GM19238 (cell line): Measurements from ENCODE around the gene FAM171A1.
"Not testable (repeated sequence)": the region's sequence is repeated elsewhere in the genome, so short reads cannot be mapped to it uniquely, and the experiment has no call there.

Experiments used
- DNase-seq: peaks from one replicate; pipeline ENCODE4 v3.0.0; 2011; ENCODE audit warnings: low spot score; ENCODE audit not compliant: insufficient read length

Gene FAM171A1

DNA sequence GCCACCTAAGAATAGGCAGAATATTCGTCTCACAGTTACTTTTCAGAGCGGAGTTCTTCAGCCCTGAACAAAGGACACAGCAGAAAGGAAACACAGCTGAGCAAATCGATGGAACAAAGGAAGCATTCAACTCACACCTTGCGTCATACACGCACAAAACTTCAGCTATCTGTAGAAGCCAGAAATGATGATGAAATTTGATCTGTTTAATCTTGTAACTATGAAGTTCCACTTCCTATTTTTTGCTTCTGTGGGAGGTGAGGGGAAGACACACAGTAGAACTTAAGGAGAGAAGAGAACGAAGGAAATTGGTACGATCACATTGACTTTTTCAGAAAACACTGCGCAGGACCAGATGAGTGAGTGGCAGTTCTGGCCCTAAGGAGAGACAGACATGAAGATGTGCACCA is 26.2 kb downstream of the FAM171A1 start:
- DNase-seq = no peak

DNA sequence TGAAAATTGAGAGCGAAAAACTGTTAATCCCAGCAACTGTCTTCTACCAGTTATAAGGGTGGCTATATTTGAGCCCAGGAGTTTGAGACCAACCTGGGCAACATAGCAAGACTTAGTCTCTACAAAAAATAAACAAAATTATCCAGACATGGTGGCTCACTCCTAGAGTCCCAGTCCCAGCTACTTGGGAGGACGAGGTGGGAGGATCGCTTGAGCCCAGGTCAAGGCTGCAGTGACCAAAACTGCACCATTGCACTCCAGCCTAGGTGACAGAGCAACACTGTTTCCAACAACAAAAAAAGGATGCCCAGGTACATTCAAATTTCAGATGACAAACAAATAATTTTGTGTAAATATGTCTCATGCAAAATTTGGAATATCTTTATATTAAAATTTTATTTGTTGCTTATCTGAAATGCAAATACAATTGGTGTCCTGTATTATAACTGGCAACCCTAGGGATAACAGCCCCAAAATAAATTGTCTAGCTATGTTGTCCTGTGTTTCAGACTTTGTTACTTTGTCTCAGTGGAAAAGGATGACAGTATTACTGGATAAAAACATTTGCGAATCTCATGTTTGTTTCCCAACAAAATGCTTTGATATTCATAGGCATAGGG is 26.7 kb downstream of the FAM171A1 start:
- DNase-seq = no peak

DNA sequence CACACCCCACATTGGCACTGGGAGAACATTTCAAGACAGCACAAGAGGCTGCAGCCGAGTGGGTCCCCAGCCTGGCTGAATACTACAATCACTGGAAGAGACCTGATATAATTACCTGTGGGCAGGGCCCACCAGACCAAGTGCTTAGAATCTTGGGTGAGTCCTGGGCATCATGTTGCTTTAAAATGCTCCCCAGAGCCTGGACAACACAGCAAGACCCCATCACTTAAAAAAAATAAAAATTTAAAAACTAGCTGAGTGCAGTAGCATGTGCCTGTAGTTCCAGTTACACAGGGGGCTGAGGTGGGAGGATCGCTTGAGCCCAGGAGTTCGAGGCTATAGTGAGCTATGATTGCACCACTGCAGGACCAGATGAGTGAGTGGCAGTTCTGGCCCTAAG is 28.1 kb downstream of the FAM171A1 start:
- no peak for DNase-seq

DNA sequence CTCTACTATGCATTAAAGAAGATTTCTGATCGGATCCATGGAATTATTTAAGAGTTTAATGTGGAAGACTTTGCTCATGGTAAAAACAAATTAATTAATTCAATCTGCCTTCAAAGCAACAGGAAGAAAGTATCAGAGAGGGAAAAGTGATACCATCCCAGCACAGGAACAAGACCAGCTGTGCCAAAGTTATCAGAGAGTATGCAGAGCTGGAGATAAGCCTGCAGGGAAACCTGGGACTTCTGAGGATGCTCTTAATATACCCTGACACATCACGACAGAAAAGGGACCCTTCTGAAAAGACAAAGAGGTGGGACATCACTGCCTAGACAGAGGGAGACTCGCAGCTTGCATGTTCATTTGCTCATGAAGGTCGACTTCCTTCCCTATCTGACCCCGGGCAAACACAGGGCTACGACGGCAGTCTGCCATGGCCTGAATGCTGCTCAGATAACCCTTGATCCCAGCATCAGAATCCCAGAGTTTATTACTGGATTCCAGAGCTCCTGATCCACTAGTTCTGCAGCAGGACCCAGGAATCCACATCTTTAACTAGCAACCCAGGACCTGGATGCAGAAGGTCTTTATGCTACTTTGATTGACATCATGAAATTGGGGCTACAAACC is 29.5 kb downstream of the FAM171A1 start:
- DNase-seq = no peak

DNA sequence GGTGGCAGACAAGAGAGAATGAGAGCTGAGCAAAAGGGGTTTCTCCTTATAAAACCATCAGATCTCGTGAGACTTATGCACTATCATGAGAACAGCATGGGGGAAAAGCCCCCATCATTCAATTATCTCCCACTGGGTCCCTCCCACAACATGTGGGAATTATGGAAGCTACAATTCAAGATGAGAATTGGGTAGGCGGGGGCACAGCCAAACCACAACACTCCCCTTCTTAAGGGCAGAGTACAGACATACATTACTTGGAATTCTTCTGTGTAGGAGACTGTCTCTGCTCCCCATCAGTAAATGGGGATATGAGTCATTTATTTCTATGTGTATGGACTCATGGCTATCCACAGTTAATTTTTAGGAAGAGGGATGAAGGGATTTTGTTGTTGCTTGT is 31.2 kb downstream of the FAM171A1 start:
- no peak for DNase-seq

DNA sequence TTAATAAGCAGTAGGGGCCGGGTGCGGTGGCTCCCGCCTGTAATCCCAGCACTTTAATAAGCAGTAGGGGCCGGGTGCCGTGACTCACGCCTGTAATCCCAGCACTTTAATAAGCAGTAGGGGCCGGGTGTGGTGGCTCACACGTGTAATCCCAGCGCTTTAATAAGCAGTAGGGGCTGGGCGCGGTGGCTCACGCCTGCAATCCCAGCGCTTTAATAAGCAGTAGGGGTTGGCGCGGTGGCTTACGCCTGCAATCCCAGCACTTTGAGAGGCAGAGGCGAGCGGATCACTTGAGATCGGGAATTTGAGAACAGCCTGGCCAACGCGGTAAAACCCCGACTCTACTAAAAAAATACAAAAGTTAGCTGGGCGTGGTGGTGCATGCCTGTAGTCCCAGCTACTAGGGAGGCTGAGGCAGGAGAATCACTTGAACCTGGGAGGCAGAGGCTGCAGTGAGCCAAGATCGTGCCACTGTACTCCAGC is 33.6 kb downstream of the FAM171A1 start:
- DNase-seq = not testable (repeated sequence)

DNA sequence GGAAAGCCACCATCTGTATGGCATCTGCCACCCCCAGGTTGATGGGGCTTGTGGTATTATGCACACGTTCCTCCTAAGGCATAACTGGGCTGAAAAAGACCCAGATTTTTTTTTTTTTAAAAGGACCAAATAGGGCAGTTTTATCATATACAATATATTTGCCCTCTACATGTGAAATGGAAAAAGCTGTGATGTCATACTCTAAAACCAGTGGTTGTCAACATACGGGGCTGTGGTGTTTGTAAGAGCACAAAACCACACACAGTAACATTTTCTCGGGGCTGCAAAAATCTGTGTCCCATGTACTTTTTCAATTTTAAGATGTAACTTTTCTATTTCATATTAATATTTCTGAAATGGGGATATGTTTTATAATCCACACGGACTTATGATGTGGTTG is 34.9 kb downstream of the FAM171A1 start:
- no peak for DNase-seq

DNA sequence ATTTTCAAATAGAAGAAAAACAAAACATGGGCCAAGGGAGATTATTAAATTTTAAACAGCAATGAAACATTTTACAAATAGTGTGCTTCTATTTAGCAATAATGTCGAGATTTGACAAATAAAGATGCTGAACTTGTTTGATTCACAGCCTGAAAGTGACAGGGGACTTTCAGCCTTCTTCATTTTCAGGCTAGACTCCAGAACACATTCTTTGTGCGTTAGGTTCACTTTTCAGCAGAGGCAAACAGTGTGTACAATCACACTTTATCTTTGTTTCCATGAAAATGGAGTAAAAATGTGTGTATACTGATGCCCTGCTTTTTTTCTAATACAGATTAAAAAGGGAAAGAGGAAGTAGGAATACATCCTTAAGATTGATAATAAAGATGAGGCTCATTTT is 35.6 kb downstream of the FAM171A1 start:
- DNase-seq = no peak

DNA sequence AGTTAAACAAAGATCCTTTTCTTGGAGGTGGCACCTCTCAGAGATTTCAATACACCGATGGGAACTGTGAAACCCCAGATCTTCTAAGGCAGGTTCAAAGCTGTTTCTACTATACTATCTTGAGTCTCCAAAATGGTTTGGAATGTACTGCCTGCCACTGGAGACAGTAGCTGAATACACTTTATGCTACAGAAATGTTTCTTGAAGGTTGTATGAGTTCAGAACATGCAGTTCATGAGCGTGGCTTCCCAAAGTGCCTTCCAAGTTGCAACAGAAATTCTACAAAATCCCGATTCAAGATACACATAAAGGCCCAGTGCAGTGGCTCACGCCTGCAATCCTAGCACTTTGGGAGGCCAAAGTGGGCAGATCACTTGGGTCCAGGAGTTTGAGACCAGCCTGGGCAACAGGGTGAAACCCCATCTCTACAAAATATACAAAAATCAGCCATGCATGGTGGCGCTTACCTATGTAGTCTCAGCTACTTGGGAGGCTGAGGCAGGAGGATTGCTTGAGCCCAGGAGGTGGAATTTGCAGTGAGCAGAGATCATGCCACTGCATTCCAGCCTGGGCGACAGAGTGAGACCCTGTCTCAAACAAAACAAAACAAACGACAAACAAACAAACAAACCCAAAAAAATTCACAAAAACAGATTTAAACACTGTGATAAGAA is 36.3 kb downstream of the FAM171A1 start:
- DNase-seq = no peak

DNA sequence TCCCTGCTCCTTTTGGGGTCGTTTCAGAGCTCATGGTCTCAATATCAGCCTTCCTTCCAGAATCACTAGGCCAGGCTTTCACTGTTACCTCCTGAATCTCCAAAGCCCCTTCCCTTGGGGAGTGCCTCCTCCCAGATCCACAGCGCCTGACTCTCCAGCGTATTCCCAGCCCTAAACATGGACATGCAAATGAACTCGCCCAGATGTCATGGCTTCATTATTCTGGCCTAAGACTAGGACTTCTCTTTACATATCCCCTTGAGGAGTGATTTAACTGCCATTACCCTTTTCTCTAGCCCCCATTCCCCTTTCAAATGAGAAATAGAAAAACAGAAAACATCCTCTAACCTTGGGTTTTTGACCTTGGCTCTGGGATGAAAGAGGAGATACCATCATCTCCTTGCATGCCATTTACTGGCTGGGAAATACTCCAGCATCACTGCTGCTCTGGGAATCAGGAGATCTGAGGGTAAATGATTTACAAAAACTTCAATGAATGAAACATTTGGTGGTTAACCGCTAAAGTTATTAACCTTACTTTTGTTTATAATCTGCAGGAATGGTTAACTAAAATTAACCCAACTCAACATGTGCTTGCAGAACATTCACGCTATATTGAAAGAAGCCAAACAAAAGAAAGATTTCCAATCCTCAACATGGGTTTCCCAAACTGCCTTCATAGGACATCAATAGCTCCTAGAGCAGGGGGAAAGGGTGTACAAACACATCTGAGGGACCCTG is 37.0 kb downstream of the FAM171A1 start:
- DNase-seq = no peak

DNA sequence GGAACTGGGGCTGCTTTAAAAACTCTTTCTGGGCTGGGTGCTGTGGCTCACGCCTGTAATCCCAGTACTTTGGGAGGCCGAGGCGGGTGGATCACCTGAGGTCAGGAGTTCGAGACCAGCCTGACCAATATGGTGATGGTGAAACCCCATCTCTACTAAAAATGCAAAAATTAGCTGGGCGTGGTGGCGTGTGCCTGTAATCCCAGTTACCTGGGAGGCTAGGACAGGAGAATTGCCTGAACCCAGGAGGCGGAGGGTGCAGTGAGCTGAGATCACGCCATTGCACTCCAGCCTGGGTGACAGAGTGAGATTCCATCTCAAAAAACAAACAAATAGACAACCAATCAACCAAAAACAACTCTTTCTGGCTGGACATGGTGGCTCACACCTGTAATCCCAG is 37.9 kb downstream of the FAM171A1 start:
- DNase-seq = not testable (repeated sequence)

DNA sequence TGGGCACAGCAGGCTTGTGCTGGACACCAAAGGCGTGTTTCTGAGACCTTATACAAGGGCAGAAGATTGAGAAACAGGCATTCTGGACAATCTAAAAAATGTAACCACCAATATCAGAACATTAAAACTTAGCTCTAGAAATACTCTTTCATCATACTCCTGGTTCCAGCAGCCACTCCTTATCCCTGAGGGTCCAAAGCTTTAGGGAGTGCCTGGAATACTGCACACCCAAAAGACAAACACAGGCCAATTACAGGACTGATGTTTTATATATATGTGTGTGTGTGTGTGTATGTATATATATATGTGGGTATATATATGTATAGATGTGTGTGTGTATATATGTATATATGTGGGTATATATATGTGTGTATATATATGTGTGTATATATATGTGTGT is 39.6 kb downstream of the FAM171A1 start:
- DNase-seq = no peak

DNA sequence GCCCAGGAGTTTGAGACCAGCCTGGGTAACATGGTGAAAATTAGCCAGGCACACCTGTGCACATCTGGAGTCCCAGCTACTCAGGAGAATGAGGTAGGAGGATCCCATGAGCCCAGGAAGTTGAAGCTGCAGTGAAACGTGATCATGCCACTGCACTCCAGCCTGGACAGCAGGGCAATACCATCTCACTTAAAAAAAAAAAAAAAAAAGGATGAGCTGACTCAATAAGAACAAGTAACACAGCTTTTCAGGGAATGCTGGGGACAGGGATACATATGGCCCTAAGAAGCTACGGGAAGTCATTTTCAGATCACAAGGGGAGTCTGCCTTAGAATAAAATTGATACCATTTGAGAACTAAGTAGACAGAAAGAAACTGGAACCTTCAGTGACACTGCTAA is 41.7 kb downstream of the FAM171A1 start:
- no peak for DNase-seq

DNA sequence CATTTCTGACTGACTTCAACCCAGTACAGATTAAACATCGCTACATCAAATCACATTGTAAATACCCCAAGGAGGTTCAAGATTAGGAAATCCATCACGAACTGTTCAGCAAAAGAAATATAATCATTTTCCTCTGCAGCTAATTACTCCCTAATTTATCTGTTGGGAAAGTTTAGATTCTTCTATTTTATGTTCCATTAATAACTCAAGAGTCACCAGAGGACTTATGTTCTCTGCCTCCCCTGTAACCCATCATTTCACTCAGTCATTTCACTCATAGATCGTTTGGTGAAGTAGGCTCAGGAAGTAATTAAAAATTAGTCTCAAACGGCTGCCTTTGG is 45.2 kb downstream of the FAM171A1 start:
- DNase-seq = no peak

DNA sequence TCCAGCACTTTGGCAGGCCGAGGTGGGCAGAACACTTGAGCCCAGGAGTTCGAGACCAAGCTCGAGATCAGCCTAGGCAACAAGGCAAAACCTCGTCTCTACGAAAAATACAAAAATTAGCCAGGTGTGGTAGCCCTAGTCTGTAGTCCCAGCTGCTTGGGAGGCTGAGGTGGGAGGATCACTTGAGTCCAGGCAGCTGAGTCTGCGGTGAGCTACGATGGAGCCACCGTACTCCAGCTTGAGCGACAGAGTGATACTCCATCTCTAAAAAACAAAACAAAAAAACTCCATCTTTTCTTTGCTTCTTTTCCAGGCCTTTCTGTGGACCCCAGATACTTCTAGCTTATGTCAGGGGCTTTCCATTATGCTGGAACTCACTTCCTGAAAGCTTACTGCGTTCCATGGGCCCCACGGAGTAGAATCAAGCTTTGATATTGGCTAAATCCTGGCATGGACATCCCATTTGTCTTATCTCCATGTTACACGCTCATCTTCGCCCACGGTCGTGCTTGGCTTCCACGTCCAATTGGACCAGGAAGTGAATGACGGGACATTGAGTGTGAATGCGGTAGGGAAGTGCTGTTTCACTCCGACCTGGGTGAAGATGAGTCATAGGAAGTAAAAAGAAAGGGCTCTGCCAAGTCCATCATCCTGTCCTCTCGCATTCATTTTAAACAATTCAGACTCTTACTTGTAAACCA is 45.7 kb downstream of the FAM171A1 start:
- no peak for DNase-seq

DNA sequence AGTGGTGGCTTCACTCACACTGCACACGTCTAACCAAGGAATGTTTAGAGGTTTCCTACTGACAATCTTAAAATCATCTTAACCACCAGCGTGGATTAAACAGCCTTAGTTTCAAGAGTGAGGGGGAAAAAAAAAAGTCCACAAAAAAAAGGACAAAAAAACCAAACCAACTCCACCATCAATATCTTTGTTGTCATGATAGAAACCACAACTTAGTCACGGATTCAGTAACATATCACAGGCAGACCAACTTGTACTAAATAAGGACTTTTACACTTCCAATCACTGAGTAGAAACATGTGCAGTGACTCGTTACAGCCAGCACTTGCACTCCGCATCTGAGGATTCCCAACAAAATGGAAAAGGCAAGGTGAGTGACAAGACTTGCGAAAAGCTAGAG is 46.5 kb downstream of the FAM171A1 start:
- no peak for DNase-seq

DNA sequence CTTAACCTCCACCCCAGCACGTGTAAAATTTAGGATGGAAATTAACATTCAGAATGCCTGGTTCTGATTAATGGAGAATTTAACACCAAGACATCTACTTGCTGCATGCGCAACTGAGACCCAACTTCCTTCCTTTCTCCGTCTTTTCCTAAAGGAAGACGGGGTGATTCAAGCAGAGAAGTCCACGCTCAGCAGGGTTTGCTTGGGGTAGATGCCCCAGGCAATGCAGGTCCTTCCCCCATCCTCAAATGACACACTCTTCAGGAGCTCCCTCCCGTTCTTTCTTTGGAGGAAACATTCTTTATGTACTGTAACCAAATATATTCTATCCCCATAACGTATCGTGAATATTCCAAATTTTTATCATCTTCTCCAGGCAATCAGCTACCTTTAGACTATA is 47.0 kb downstream of the FAM171A1 start:
- DNase-seq = no peak

DNA sequence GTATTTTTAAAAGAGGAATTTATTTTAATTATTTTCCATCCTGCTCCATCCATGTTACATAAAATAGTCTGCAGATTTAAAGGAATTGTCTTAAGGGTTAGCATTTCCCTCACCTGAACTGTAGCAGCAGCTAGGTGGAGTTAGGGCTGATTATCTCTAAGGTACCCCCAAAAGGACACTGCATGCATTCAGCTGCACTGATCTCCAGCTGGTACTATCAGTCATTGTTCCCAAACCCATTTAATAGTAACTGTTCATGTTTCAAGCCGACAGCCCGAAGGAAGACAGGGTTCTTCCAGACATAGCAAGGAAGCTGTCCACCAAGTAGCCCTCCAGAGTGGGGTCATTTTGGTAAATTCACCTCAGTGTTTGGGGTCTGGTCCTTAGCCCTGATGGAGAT is 48.7 kb downstream of the FAM171A1 start:
- DNase-seq = no peak

DNA sequence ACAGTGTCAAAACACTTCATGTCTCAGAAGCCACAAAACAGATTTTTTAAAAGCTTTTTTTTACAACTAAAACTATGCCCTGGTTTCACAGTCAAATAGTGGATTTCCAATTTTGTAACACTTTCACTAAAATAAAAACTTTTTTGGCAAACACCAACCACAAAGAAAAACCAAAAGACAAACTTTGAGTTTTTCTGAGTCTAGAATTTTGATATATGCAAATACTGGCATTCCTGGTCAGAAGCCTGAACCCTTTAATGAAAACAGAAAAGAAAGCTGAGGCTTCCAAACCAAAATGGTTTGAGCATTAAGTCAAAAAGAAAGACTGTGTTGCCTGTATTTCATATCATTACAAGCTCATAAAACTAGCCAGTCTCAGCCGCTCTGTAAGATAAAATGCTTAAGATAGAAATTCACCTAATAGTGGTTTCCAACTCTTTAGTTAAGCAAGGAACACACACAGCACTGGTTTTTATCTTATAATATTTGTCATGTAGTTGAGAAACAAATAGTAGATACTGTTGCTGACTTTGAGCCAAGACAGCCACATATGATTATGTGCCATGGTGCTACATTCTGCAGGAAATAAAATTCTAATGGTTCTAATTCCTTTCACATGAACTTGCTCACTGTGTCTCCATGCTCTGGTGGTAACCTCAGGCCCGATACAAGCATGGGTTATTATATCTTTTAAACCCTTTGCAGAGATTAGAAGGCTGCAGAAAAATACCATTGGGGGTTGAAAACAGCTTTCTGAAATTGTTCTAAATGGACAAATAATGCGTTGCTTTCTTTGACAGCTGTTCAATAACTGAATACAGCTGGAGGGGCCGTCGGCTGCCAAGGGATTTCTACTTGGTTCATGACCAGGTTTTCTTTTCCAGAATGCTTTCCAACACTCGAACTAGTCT is 49.4 kb downstream of the FAM171A1 start:
- no peak for DNase-seq

DNA sequence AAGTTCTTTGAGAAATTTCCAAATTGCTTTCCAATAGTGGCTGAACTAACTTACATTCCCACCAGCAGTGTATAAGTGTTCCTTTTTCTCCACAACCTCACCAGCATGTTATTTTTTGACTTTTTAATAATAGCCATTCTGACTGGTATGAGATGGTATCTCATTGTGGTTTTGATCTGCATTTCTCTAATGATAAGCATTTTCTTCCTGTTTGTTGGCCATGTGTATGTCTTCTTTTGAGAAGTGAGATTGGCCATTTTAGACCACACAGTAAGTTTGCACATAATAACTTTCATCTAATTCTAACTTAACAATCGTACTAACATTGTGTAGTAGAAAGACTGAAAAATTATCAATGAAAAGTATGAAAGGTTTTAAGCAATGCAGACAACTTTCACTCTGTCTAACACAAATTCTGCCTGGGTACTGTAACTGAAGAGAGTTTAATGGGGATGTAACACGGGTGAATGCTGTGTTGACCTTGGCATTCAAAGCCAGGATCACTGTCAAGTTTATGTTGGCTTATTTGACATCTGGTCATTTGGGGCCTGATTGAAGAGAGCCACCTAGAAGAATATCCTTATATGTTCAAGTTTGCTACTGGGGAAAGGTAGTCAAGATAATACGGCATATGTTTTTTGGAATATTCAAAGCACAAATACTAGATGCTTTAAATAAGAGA is 50.4 kb downstream of the FAM171A1 start:
- DNase-seq = no peak
